CD8-positive, alpha-beta memory T cell (primary cell): Measurements from ENCODE around the gene DSG3. TPM values are rescaled to one million over a fixed set of nuclear protein-coding genes. Genes with fewer than 3 reads are reported as not detected.

Source experiments
- CTCF ChIA-PET: fragments of 350-600 bp; sonication (Branson Sonifier 250); formaldehyde crosslinking; loops from one replicate; lab custom pipeline; 2021; ENCODE audit warnings: antibody characterized with exemption; lab: Charles Lee
- POLR2A ChIA-PET: fragments of 350-600 bp; sonication (Branson Sonifier 250); formaldehyde crosslinking; loops from one replicate; lab custom pipeline; 2021; ENCODE audit warnings: antibody characterized with exemption; lab: Charles Lee
- DNase-seq, 5 donors: peaks; one replicate each; pipeline versions ENCODE4 v3.0.0 to v3.0.0-alpha.2; 2020 to 2022; ENCODE audit warnings: mixed read lengths in 1 of 5
- H3K27ac ChIP-seq: one replicate; pipeline ENCODE4 v1.7.0; 2013; ENCODE audit warnings: low read depth, mild to moderate bottlenecking, low read length, moderate library complexity
- H3K27me3 ChIP-seq: 2 replicates; pipeline ENCODE4 v1.7.0; 2013; ENCODE audit warnings: low read length, mild to moderate bottlenecking; ENCODE audit not compliant: insufficient read depth, poor library complexity, severe bottlenecking
- H3K36me3 ChIP-seq: 2 replicates; pipeline ENCODE4 v1.7.0; 2013; ENCODE audit warnings: mild to moderate bottlenecking, low read length, moderate library complexity; ENCODE audit not compliant: insufficient read depth
- H3K4me1 ChIP-seq: 2 replicates; pipeline ENCODE4 v1.7.0; 2013; ENCODE audit warnings: mild to moderate bottlenecking, low read length, moderate library complexity; ENCODE audit not compliant: insufficient read depth
- H3K4me3 ChIP-seq: 2 replicates; pipeline ENCODE4 v1.7.0; 2013; ENCODE audit warnings: mild to moderate bottlenecking, low read length
- H3K9me3 ChIP-seq: 2 replicates; pipeline ENCODE4 v1.7.0; 2013; ENCODE audit warnings: mild to moderate bottlenecking, low read length
- H3K27ac Mint-ChIP-seq, 8 donors: one replicate each; pipeline ENCODE4 v1.8.0; 2020 to 2021; ENCODE audit warnings: mixed read lengths in 8 of 8, mild to moderate bottlenecking in 6 of 8, inconsistent platforms in 3 of 8, moderate library complexity in 3 of 8
- H3K27me3 Mint-ChIP-seq, 2 donors: one replicate each; pipeline ENCODE4 v1.8.0; 2020 to 2021; ENCODE audit warnings: mixed read lengths in 2 of 2, mild to moderate bottlenecking in 1 of 2, moderate library complexity in 1 of 2
- H3K36me3 Mint-ChIP-seq, 3 donors: one replicate each; pipeline ENCODE4 v1.8.0; 2020 to 2021; ENCODE audit warnings: mixed read lengths in 3 of 3, inconsistent platforms in 1 of 3, mild to moderate bottlenecking in 1 of 3
- H3K4me1 Mint-ChIP-seq, 3 donors: one replicate each; pipeline ENCODE4 v1.8.0; 2020 to 2021; ENCODE audit warnings: mixed read lengths in 3 of 3, inconsistent platforms in 1 of 3, mild to moderate bottlenecking in 1 of 3
- H3K4me3 Mint-ChIP-seq, 7 donors: one replicate each; pipeline ENCODE4 v1.8.0; 2020 to 2021; ENCODE audit warnings: mixed read lengths in 7 of 7, mild to moderate bottlenecking in 6 of 7, moderate library complexity in 4 of 7, inconsistent platforms in 2 of 7
- H3K9me3 Mint-ChIP-seq, 5 donors: one replicate each; pipeline ENCODE4 v1.8.0; 2020 to 2022; ENCODE audit warnings: mixed read lengths in 5 of 5, mild to moderate bottlenecking in 3 of 5, moderate library complexity in 2 of 5, inconsistent platforms in 1 of 5
- polyA plus RNA-seq: library from polyadenylated mRNA; unstranded; fragments of 300-500 nt; fragmentation: Illumina TruSeq; gene quantifications from one replicate; pipeline ENCODE4 v1.2.3, GENCODE V29; 2021
- total RNA-seq, 2 experiments: library from RNA; stranded (reverse); gene quantifications; one replicate each; pipeline ENCODE4 v1.2.3, GENCODE V29; 2021

Gene DSG3
- total RNA-seq (not detected), polyA plus RNA-seq (not detected)

DNA sequence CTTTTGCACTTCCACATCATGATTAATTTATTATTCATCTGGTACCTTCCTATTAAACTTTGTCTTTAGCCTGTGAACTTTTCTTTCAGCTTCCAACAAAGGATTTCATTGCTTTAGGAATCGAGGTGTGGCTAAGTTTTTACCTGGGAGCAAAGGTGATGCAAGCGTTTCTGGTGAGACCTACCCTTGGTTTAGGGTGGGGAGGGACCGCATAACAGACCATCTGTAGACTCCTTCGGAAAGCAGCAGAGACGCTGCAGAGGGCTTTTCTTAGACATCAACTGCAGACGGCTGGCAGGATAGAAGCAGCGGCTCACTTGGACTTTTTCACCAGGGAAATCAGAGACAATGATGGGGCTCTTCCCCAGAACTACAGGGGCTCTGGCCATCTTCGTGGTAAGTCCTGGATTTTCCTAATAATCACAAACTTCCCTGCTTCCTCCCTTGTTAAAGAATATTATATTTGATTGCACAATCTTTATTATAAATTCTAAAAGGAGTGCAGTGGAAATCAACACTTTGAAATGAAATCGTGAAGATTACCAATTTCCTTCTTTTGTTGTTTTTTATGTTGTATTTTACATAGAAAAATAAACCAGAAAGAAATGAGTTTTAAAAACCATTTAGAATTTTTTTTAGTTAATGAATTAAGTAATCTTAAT lies at the start of gene DSG3:
Gene DSG3, plus strand, starts transcription at position 212 of the 662 bp plus-strand sequence. Its CDS starts 137 bp downstream, at position 349.
- no peaks in the 10 kb centered on the region for H3K27me3 Mint-ChIP-seq
- H3K9me3 ChIP-seq: no peaks in the 10 kb centered on the region
- no peaks in the 10 kb centered on the region for H3K4me1 Mint-ChIP-seq
- no peak for DNase-seq
- no peak within 1 kb of the TSS for H3K4me3 ChIP-seq
- ChIA-PET CTCF (no interaction called here), POLR2A (no interaction called here)
- no peaks in the 10 kb centered on the region for H3K27me3 ChIP-seq
- H3K27ac ChIP-seq: no peak within 1 kb of the TSS
- no peaks in the 10 kb centered on the region for H3K36me3 ChIP-seq
- H3K36me3 Mint-ChIP-seq: no peaks in the 10 kb centered on the region
- H3K4me1 ChIP-seq: no peaks in the 10 kb centered on the region
- H3K4me3 Mint-ChIP-seq: no peak within 1 kb of the TSS
- peaks cover 0 to 3% (median 0%) of the 10 kb centered on the region in 5 donors for H3K9me3 Mint-ChIP-seq
- no peak within 1 kb of the TSS for H3K27ac Mint-ChIP-seq

DNA sequence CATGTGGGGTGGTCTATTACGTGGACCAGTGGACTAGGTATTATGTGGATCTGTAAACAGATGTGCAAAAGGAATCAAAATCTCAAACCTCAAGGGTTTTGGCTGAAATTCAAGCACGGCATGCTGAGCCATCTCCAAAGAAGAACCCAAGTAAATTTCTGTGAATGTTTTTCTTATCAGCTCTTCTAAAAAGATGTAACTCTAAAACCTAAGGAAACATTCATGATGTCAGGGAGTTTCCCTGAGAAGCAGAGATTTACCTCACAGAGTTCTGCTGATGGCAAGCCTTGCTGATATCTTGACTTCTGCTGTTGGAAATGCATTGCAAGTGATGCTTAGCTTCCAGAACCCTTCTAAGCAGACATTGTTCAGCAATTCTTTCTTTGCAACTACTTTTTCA lies 49.4 kb upstream of the DSG3 start:
- DNase-seq: no peak
- no peaks in the 10 kb centered on the region for H3K36me3 Mint-ChIP-seq
- CTCF ChIA-PET: interaction anchor here (0.7 kb wide), 1 partner anchor 24 kb away, joined by 3 read pairs; no protein-coding TSS in a partner anchor

GRCh38 chr18:31399306-31400032 lies 48.1 kb upstream of the DSG3 start:
- Histone ChIP-seq H3K9me3 (no peaks in the 10 kb centered on the region), H3K27ac (no peak overlapping the region), H3K27me3 (no peaks in the 10 kb centered on the region), H3K4me1 (no peaks in the 10 kb centered on the region), H3K36me3 (no peaks in the 10 kb centered on the region), H3K4me3 (no peak overlapping the region)
- Mint-ChIP-seq H3K4me1 (no peaks in the 10 kb centered on the region), H3K36me3 (no peaks in the 10 kb centered on the region), H3K27ac (no peak overlapping the region), H3K27me3 (no peaks in the 10 kb centered on the region), H3K9me3 (peaks cover 0 to 7% (median 3%) of the 10 kb centered on the region in 5 donors), H3K4me3 (no peak overlapping the region)
- ChIA-PET CTCF (no interaction called here), POLR2A (no interaction called here)
- DNase-seq: no peak

More for the DNA sequence above, 49.4 kb upstream of the DSG3 start:
- Histone ChIP-seq H3K9me3 (no peaks in the 10 kb centered on the region), H3K27me3 (no peaks in the 10 kb centered on the region), H3K27ac (no peak overlapping the region), H3K4me1 (no peaks in the 10 kb centered on the region), H3K4me3 (no peak overlapping the region), H3K36me3 (no peaks in the 10 kb centered on the region)
- POLR2A ChIA-PET: no interaction called here
- Mint-ChIP-seq H3K9me3 (peaks cover 0 to 9% (median 3%) of the 10 kb centered on the region in 5 donors), H3K4me3 (no peak overlapping the region), H3K27ac (no peak overlapping the region), H3K27me3 (no peaks in the 10 kb centered on the region), H3K4me1 (no peaks in the 10 kb centered on the region)

DNA sequence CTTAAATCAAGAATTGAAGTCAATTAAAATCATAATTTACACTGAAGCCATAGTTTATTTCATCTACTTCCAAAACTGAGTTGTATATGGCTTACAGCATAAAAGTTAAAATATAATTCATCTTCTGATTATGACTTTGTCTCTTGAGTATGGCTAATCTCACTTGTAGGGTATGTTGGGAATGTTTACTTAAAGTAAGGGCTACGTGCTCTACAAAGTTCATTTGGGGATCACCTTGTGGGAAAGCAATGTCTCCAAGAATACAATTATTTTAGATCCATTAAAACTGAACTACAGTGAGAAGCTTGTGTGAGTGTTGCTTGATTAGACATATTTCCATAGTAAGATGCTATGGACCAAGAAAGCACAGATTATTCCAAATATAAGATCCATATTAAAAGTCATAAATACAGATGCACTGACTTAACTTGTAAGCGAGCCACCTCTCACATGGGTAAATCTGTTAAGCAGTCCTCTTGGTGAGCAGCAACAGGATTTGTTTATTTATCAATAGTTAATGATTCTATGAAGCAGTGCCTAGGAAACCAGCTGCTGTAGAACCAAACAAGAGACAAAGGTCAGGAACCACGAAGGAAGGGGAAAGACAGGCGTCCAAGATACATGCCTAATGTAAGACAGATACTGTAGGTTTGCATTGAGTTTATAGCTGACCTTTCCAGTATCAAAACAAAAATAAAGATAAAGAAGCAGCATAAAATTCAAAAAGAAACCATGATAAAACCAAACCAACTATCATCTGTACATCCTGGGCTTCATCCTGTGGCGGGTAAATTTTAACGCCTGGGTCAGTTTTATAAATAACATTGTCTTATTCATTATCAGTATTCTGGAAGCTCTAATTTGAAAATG lies 46.1 kb upstream of the DSG3 start:
- DNase-seq: no peak
- ChIA-PET POLR2A (no interaction called here), CTCF (no interaction called here)
- Mint-ChIP-seq H3K36me3 (no peaks in the 10 kb centered on the region), H3K9me3 (peaks cover 0 to 5% (median 3%) of the 10 kb centered on the region in 5 donors), H3K27me3 (no peaks in the 10 kb centered on the region), H3K4me3 (no peak overlapping the region), H3K27ac (no peak overlapping the region), H3K4me1 (no peaks in the 10 kb centered on the region)
- H3K27ac ChIP-seq: no peak overlapping the region
- no peaks in the 10 kb centered on the region for H3K4me1 ChIP-seq
- H3K36me3 ChIP-seq: no peaks in the 10 kb centered on the region
- no peak overlapping the region for H3K4me3 ChIP-seq
- no peaks in the 10 kb centered on the region for H3K27me3 ChIP-seq
- H3K9me3 ChIP-seq: no peaks in the 10 kb centered on the region

GRCh38 chr18:31402026-31402373 lies 45.5 kb upstream of the DSG3 start:
- H3K4me1 Mint-ChIP-seq: no peaks in the 10 kb centered on the region
- no peaks in the 10 kb centered on the region for H3K27me3 ChIP-seq
- no peaks in the 10 kb centered on the region for H3K9me3 ChIP-seq
- H3K36me3 Mint-ChIP-seq: no peaks in the 10 kb centered on the region
- no peak overlapping the region for H3K27ac Mint-ChIP-seq
- H3K4me3 Mint-ChIP-seq: no peak overlapping the region
- no peak overlapping the region for H3K27ac ChIP-seq
- H3K4me3 ChIP-seq: no peak overlapping the region
- POLR2A ChIA-PET: interaction anchor here (0.6 kb wide), 1 partner anchor 898 kb away, joined by 7 read pairs; no protein-coding TSS in a partner anchor
- peaks cover 2 to 6% (median 4%) of the 10 kb centered on the region in 5 donors for H3K9me3 Mint-ChIP-seq
- H3K4me1 ChIP-seq: no peaks in the 10 kb centered on the region
- no peaks in the 10 kb centered on the region for H3K36me3 ChIP-seq
- CTCF ChIA-PET: no interaction called here
- DNase-seq: no peak
- H3K27me3 Mint-ChIP-seq: no peaks in the 10 kb centered on the region

- Histone ChIP-seq H3K27me3 (no peaks in the 10 kb centered on the region), H3K9me3 (no peaks in the 10 kb centered on the region), H3K27ac (no peak overlapping the region), H3K4me1 (no peaks in the 10 kb centered on the region), H3K36me3 (no peaks in the 10 kb centered on the region), H3K4me3 (no peak overlapping the region)
- no peak overlapping the region for H3K27ac Mint-ChIP-seq
- H3K4me1 Mint-ChIP-seq: no peaks in the 10 kb centered on the region
- H3K27me3 Mint-ChIP-seq: no peaks in the 10 kb centered on the region
- H3K4me3 Mint-ChIP-seq: no peak overlapping the region
- peaks cover 3 to 10% (median 4%) of the 10 kb centered on the region in 5 donors for H3K9me3 Mint-ChIP-seq
- CTCF ChIA-PET: no interaction called here
- POLR2A ChIA-PET: no interaction called here
- H3K36me3 Mint-ChIP-seq: no peaks in the 10 kb centered on the region
- DNase-seq: no peak
Measured at GRCh38 chr18:31403409-31403808, 44.1 kb upstream of the DSG3 start.

DNA sequence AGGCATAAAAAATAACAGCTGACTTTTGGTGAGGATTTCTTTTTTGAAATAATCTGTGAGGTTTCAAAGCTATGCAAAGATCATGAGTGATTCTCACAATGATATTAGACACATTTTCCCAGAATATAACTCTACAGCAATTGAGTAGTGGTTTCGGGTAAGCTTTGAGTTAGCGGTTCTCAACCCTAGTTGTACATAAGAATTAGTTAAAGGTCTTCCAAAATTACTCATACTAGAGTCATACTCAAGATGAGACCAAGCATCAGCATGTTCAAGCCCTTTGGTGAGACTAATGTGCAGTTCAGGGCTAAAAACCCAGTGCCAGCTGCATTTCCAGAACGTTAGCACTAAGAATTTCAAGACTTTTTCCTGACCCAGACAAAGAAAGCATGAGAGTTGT lies 39.9 kb upstream of the DSG3 start:
- Mint-ChIP-seq H3K4me3 (no peak overlapping the region), H3K36me3 (no peaks in the 10 kb centered on the region), H3K4me1 (no peaks in the 10 kb centered on the region), H3K27ac (no peak overlapping the region), H3K9me3 (peaks cover 3 to 8% (median 6%) of the 10 kb centered on the region in 5 donors), H3K27me3 (no peaks in the 10 kb centered on the region)
- CTCF ChIA-PET: no interaction called here
- H3K9me3 ChIP-seq: no peaks in the 10 kb centered on the region
- no peaks in the 10 kb centered on the region for H3K4me1 ChIP-seq
- POLR2A ChIA-PET: no interaction called here
- H3K27me3 ChIP-seq: no peaks in the 10 kb centered on the region
- no peak for DNase-seq
- no peaks in the 10 kb centered on the region for H3K36me3 ChIP-seq
- H3K4me3 ChIP-seq: no peak overlapping the region
- H3K27ac ChIP-seq: no peak overlapping the region

DNA sequence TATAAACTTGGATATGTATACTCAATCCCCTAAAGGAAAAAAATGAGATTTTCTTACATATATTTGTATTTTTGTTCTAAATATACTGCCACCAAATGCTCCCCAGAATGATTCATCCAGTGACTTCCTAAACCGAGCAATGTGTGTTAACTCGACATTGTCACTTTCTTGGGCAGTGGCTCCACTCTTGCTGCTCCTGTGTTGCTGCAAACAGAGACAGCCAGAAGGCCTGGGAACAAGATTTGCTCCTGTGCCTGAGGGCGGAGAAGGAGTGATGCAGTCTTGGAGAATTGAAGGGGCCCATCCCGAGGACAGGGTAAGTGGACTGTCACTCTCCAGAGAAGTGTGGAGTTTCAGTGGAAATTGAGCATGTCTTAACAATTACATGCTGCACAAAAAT lies 38.3 kb upstream of the DSG3 start:
- ChIA-PET CTCF (no interaction called here), POLR2A (no interaction called here)
- no peak for DNase-seq
- Mint-ChIP-seq H3K27me3 (no peaks in the 10 kb centered on the region), H3K4me3 (no peak overlapping the region), H3K36me3 (no peaks in the 10 kb centered on the region), H3K27ac (no peak overlapping the region), H3K4me1 (no peaks in the 10 kb centered on the region), H3K9me3 (peaks cover 4 to 10% (median 6%) of the 10 kb centered on the region in 5 donors)
- H3K27me3 ChIP-seq: no peaks in the 10 kb centered on the region
- no peak overlapping the region for H3K27ac ChIP-seq
- H3K4me3 ChIP-seq: no peak overlapping the region
- H3K4me1 ChIP-seq: no peaks in the 10 kb centered on the region
- H3K36me3 ChIP-seq: no peaks in the 10 kb centered on the region
- H3K9me3 ChIP-seq: no peaks in the 10 kb centered on the region
